Endothelial cell (in vitro differentiated cells): ENCODE data around the gene ADD1. TPM values are rescaled to one million over a fixed set of nuclear protein-coding genes. Genes with fewer than 3 reads are reported as not detected.
"Not testable (repeated sequence)": the region's sequence is repeated elsewhere in the genome, so short reads cannot be mapped to it uniquely, and the experiment has no call there.

Experiments
- DNase-seq: peaks from one replicate; pipeline ENCODE4 v3.0.0; 2021; ENCODE audit warnings: low spot score
- H3K27ac Mint-ChIP-seq: one replicate; pipeline ENCODE4 v1.8.0; 2021; ENCODE audit warnings: mixed read lengths, inconsistent platforms; ENCODE audit not compliant: unreplicated experiment
- H3K27me3 Mint-ChIP-seq: one replicate; pipeline ENCODE4 v1.8.0; 2021; ENCODE audit warnings: mild to moderate bottlenecking, moderate library complexity, mixed read lengths, inconsistent platforms; ENCODE audit not compliant: unreplicated experiment
- H3K36me3 Mint-ChIP-seq: one replicate; pipeline ENCODE4 v1.8.0; 2021; ENCODE audit warnings: mild to moderate bottlenecking, low read depth, mixed read lengths, inconsistent platforms; ENCODE audit not compliant: unreplicated experiment
- H3K4me1 Mint-ChIP-seq: one replicate; pipeline ENCODE4 v1.8.0; 2021; ENCODE audit warnings: mild to moderate bottlenecking, mixed read lengths, inconsistent platforms; ENCODE audit not compliant: unreplicated experiment
- H3K4me3 Mint-ChIP-seq: one replicate; pipeline ENCODE4 v1.8.0; 2021; ENCODE audit warnings: mild to moderate bottlenecking, mixed read lengths, inconsistent platforms; ENCODE audit not compliant: unreplicated experiment
- H3K9me3 Mint-ChIP-seq: one replicate; pipeline ENCODE4 v1.8.0; 2021; ENCODE audit warnings: mixed read lengths, inconsistent platforms; ENCODE audit not compliant: unreplicated experiment
- CTCF ChIP-seq: fragments of 200-600 bp; sonication (generic); IDR thresholded peaks from one replicate; pipeline ENCODE4 v1.5.0; 2021; ENCODE audit warnings: antibody characterized with exemption; ENCODE audit not compliant: unreplicated experiment
- total RNA-seq: library from RNA; stranded (reverse); fragmentation: NEBNext Ultra II Directional; extraction: Animal tissue kit (Norgen Biotek cat#: 25700); gene quantifications from one replicate; pipeline ENCODE4 v1.2.1, GENCODE V29; 2021; ENCODE audit not compliant: unreplicated experiment

The ADD1 gene
- total RNA-seq, 1 donor from 2014 or later = 337 TPM

- H3K4me1 Mint-ChIP-seq = peaks cover 10% of the 10 kb centered on the region
- H3K27me3 Mint-ChIP-seq = no peaks in the 10 kb centered on the region
- DNase-seq = no peak
- H3K9me3 Mint-ChIP-seq = no peaks in the 10 kb centered on the region
- no peak for TF ChIP-seq CTCF
- no peak overlapping the region for H3K27ac Mint-ChIP-seq
- peaks cover 64% of the 10 kb centered on the region for H3K36me3 Mint-ChIP-seq
- no peak overlapping the region for H3K4me3 Mint-ChIP-seq
Measured at GRCh38 chr4:2913168-2913567, 69.5 kb downstream of the ADD1 start.

GRCh38 chr4:2914256-2915126 lies 70.8 kb downstream of the ADD1 start:
- peak overlapping the region; percentile 74 for H3K4me3 Mint-ChIP-seq
- peak overlapping the region; percentile 61 for H3K27ac Mint-ChIP-seq
- H3K4me1 Mint-ChIP-seq = peaks cover 10% of the 10 kb centered on the region
- no peak for TF ChIP-seq CTCF
- no peaks in the 10 kb centered on the region for H3K9me3 Mint-ChIP-seq
- peaks cover 65% of the 10 kb centered on the region for H3K36me3 Mint-ChIP-seq
- DNase-seq = no peak
- no peaks in the 10 kb centered on the region for H3K27me3 Mint-ChIP-seq

GRCh38 chr4:2915789-2916188 lies 72.1 kb downstream of the ADD1 start:
- peaks cover 73% of the 10 kb centered on the region for H3K36me3 Mint-ChIP-seq
- H3K27me3 Mint-ChIP-seq = no peaks in the 10 kb centered on the region
- H3K9me3 Mint-ChIP-seq = no peaks in the 10 kb centered on the region
- no peak overlapping the region for H3K4me3 Mint-ChIP-seq
- no peak for TF ChIP-seq CTCF
- peaks cover 10% of the 10 kb centered on the region for H3K4me1 Mint-ChIP-seq
- DNase-seq = no peak
- no peak overlapping the region for H3K27ac Mint-ChIP-seq

GRCh38 chr4:2916696-2917095 lies 73.1 kb downstream of the ADD1 start:
- not testable (repeated sequence) for H3K27me3 Mint-ChIP-seq, H3K27ac Mint-ChIP-seq, DNase-seq, H3K9me3 Mint-ChIP-seq
- Mint-ChIP-seq H3K4me3 (peak overlapping the region; percentile 82), H3K4me1 (peaks cover 14% of the 10 kb centered on the region), H3K36me3 (peaks cover 68% of the 10 kb centered on the region)

- Mint-ChIP-seq H3K4me1 (peaks cover 22% of the 10 kb centered on the region), H3K4me3 (peak overlapping the region; percentile 62), H3K36me3 (peaks cover 71% of the 10 kb centered on the region)
- not testable (repeated sequence) for H3K27me3 Mint-ChIP-seq, H3K27ac Mint-ChIP-seq, DNase-seq, H3K9me3 Mint-ChIP-seq
Measured at GRCh38 chr4:2918300-2918699, 74.7 kb downstream of the ADD1 start.

- Mint-ChIP-seq H3K36me3 (peaks cover 75% of the 10 kb centered on the region), H3K4me1 (peaks cover 26% of the 10 kb centered on the region)
- H3K9me3 Mint-ChIP-seq, H3K27me3 Mint-ChIP-seq, H3K27ac Mint-ChIP-seq, H3K4me3 Mint-ChIP-seq, DNase-seq: not testable (repeated sequence)
Measured at GRCh38 chr4:2918714-2919113, 75.1 kb downstream of the ADD1 start.

GRCh38 chr4:2922453-2923101 lies 78.9 kb downstream of the ADD1 start:
- H3K9me3 Mint-ChIP-seq, H3K27me3 Mint-ChIP-seq, H3K4me3 Mint-ChIP-seq: not testable (repeated sequence)
- peaks cover 63% of the 10 kb centered on the region for H3K36me3 Mint-ChIP-seq
- H3K27ac Mint-ChIP-seq = peak overlapping the region; percentile 72
- DNase-seq = peak; percentile 40
- H3K4me1 Mint-ChIP-seq = peaks cover 16% of the 10 kb centered on the region
